SU-DHL-6 (cell line): ENCODE measurements around the gene NSMF.

ENCODE experiments used
- CTCF ChIP-seq: fragments of 200-600 bp; sonication (generic); IDR thresholded peaks from one replicate; pipeline ENCODE4 v1.5.1; 2017; ENCODE audit warnings: antibody characterized with exemption, mild to moderate bottlenecking, low read length, moderate library complexity; ENCODE audit not compliant: insufficient read depth, poor library complexity, severe bottlenecking
- EZH2phosphoT487 ChIP-seq: fragments of 200-600 bp; sonication (generic), shearing (Covaris generic); conservative IDR thresholded peaks from 2 replicates; pipeline ENCODE4 v1.6.1; 2018; ENCODE audit warnings: mild to moderate bottlenecking, antibody characterized with exemption, low read length, moderate library complexity, mixed read lengths

- TF ChIP-seq CTCF: no peak
- no peak for TF ChIP-seq EZH2phosphoT487
Observed at GRCh38 chr9:137488327-137488653, 29.2 kb upstream of the NSMF start.
